GM12872 (cell line): ENCODE results near the gene TPO.

Experiments used
- CTCF ChIP-seq: IDR thresholded peaks from 3 replicates; pipeline ENCODE4 v1.5.1; 2011; ENCODE audit warnings: low read depth, mild to moderate bottlenecking, low read length, moderate library complexity; ENCODE audit not compliant: insufficient read depth

Gene TPO

DNA sequence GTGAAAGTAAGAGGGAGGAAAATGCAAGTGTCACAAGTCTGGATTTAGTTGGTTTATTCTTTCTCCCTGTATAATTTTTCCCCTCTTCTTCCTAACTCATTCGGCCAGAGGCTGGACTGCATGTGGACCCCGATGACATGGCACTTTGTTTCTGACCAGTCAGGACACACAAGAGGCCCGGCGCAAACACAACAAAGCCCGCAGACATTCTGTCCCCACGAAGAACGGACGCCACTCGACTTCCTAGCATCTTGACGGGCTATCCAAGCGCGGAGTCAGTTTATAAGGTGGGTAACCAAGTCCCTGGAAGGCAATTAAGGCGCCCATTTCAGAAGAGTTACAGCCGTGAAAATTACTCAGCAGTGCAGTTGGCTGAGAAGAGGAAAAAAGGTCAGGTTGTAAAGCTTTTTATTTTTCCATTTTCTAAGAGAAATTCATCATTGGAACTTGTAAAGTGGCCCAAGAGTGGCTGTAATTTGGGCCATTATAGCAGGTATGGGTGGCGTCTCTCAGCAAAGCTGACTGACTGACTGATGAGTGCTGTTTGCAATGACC lies at the start of gene TPO:
TPO (plus strand) TSS at position 308 of the 555 bp plus-strand sequence. CDS start 946 bp downstream, outside the sequence.
- TF ChIP-seq CTCF = no peak

GRCh38 chr2:1366546-1367134 lies 46.6 kb upstream of the TPO start:
- no peak for TF ChIP-seq CTCF

DNA sequence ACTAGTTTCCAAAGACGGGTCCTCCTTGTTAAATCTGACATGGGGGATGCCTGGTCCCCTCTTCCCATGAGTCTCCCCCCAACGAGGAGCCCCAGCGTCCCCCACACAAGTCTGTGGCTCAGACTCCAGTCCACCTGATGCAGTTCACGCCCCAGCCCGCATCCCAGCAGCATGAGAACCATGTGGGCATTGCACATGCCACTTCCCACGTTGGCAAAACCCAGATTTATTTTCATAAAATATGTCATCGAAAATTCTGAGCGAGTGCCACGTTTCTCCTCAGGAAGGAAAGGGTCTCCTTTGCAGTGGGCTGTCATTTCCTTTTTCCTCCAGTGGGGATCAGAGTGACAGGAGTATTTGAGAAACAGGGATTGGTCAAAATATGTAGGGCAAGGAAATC lies 45.7 kb upstream of the TPO start:
- no peak for TF ChIP-seq CTCF

DNA sequence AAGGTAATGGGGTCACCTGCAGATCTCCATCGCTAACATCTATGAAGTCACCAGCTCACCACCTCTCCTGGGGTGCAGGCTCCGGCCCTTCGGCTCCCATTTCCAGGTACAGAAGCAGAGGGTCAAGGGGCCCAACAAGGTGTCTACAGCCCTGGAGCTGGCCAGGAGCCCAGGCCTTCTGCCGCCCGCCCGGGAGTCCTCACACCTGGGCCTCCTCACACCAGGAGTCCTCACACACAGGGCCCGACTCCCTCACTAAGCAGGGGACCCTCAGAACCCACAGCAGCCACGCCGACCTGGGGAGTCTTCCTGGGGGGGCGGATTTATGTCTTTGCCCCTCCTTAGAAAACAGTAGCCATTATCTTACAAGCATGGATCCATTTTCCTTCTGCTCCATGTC lies 43.4 kb upstream of the TPO start:
- no peak for TF ChIP-seq CTCF

DNA sequence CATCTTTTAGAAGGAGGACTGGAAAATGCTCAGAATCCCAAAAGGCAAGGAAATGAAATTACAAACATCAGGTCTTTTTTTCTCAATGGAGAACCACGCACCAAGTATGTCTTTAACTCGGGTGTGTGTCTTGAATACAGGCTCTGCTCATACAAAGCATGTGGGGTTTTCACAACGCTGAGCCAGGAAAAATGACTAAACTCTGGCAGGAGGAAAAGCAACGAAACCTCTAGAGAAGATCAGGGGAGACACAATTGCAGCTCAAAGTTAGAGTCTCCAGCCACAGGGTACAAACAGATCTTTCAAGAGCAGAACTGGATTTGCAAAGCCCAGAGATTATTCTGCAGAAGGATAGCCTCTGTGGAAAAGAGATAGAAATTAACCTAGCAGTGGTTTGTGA lies 42.8 kb upstream of the TPO start:
- TF ChIP-seq CTCF = no peak

DNA sequence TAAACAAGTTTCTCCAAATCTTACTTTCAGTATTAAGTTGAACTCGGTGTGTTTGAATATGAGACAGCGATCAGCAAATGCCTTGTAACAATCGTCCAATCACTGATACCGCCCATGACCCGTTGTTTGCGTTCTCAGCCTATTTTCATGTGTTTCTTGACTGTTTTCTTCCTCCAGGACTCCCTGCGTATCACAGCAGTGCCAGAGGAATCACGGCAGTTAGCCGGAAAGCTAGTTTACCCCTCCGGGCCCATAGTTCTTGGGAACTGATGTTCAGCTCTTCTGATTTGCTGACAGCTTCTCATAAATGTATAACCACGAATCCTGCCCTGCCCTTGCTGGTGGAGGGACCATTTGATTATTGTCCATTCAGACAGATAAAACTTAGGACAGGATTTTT lies 42.2 kb upstream of the TPO start:
- no peak for TF ChIP-seq CTCF

DNA sequence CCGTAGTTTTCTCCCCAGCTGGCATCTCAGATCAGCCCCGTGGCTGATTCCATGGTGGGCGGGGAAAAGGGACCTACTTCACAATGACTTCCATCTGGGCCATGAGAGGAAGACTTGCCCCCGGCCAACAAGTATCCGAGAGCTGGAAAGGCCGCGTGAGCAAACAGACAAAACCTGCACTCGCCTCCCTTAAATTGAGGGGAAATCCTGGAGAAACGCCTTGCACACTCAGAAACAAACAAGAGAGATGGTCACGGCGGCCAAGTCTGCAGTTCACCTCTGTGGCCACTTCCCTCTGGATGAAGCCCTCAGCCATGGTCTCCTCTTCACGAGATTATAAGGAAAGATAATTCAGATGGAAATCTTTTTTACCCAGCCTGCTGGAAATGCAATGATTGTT lies 39.4 kb upstream of the TPO start:
- TF ChIP-seq CTCF = no peak
